ENCODE measurements around the gene SNTN. TPM values are rescaled to one million over a fixed set of nuclear protein-coding genes. Genes with fewer than 3 reads are reported as not detected.

The SNTN gene
- total RNA-seq, 1 donor from 2014 or later: not detected

DNA sequence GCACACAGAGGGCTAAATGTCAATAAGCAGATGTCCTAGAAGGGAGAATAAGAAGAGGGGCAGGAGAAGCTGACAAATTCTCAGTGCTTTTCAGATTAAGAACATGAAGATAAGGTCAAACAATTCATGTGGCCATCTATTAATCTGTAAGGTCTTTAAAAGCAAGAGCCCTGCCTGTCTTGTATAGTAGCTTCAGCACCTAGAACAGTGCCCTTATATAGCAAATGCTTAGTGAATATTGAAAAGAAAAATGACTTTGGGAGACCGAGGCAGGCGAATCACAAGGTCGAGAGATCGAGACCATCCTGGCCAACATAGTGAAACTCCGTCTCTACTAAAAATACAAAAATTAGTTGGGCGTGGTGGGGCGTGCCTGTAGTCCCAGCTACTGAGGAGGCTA is 18.1 kb downstream of the SNTN start:
- no peak overlapping the region for H3K4me3 ChIP-seq (ENCODE audit: low read depth, low read length)
- TF ChIP-seq, protein P1, sequence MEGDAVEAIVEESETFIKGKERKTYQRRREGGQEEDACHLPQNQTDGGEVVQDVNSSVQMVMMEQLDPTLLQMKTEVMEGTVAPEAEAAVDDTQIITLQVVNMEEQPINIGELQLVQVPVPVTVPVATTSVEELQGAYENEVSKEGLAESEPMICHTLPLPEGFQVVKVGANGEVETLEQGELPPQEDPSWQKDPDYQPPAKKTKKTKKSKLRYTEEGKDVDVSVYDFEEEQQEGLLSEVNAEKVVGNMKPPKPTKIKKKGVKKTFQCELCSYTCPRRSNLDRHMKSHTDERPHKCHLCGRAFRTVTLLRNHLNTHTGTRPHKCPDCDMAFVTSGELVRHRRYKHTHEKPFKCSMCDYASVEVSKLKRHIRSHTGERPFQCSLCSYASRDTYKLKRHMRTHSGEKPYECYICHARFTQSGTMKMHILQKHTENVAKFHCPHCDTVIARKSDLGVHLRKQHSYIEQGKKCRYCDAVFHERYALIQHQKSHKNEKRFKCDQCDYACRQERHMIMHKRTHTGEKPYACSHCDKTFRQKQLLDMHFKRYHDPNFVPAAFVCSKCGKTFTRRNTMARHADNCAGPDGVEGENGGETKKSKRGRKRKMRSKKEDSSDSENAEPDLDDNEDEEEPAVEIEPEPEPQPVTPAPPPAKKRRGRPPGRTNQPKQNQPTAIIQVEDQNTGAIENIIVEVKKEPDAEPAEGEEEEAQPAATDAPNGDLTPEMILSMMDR (conservative IDR thresholded peaks at IDR 0.05; ENCODE audit: low read depth, low read length): no peak
- DNase-seq (ENCODE audit: low read depth): no peak

DNA sequence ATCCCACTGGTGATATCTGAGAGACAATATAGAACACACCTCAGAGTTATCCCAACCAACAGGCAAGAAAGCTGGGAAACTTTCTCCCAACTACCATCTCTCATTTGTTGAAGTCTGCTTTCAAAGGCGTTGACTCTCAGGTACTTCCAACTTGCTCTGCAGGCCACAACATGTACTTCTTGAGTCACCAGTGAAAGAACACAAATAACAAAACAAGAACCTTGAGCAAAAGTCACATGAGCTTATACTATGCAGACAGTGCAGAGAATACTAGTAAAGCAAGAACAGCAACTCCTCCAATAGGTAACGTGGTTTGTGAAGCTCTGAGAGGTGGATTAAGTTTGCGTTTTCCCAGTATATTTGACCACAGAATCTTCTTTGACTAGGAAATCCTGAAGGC is 20.6 kb downstream of the SNTN start:
- DNase-seq (ENCODE audit: low read depth): no peak
- TF ChIP-seq, protein P1 (conservative IDR thresholded peaks at IDR 0.05; ENCODE audit: low read depth, low read length): no peak

DNA sequence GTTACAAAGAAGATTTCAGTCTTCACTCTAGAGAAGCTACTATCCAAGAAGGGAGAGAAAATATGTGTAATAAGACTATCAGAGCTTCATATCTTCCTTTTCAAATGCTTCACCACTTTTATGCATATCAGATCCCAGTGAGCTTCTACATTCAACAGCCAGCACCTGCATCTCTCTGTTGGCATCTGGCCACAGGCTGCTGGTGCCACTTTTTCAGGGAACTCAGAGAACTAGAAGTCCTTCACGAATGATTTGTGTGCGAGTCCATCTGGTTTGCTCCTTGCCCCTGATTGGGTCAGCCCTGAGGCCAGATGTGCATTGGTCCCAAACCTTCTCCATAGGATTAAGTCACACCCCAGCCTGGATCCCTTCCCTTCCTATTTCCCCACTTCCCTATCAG is 22.1 kb downstream of the SNTN start:
- no peak overlapping the region for H3K4me3 ChIP-seq (ENCODE audit: low read depth, low read length)
- no peak for DNase-seq (ENCODE audit: low read depth)
- TF ChIP-seq, protein P1 (conservative IDR thresholded peaks at IDR 0.05; ENCODE audit: low read depth, low read length): no peak

More for the DNA sequence above, 20.6 kb downstream of the SNTN start:
- H3K4me3 ChIP-seq (ENCODE audit: low read depth, low read length): no peak overlapping the region

DNA sequence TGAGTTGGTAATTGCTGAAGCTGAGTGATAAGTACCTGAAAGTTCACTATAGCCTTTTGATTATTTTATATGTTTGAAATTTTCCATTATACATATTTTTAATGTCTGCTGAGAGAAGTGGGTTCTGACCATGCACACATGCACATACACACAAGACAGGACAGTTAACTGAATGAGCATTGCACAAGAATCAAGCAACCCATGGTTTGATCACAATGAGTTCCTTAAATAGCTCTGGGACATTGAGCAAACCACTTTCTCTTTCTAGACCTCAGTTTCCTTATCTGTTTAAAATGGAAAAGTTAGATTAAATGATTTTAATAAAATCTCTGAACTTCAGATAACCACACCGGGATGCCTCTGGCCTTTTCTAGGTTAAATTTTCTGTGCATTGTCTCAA is 26.7 kb downstream of the SNTN start:
- TF ChIP-seq, protein P1 (conservative IDR thresholded peaks at IDR 0.05; ENCODE audit: low read depth, low read length): no peak
- DNase-seq (ENCODE audit: low read depth): no peak

DNA sequence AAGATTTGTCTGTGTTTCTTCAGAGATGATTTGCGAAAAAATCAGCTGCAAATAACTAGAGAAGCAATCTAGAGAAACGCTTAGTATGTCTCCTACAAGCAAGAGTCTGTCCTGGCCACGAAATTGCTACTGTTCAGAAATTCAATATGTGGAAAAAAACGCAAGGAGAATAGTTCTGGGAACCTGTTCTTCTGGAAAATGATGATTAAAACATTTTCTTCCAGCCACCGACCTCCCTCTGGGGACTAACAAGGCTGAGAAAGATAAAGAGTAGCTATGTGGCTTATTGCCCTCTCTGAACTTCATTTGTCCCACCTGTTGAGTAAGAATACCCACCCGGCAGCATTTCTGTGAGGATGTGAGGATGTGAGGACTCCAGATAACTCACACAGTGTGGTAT is 31.6 kb downstream of the SNTN start:
- TF ChIP-seq, protein P1 (conservative IDR thresholded peaks at IDR 0.05; ENCODE audit: low read depth, low read length): no peak

More for the DNA sequence above, 26.7 kb downstream of the SNTN start:
- H3K4me3 ChIP-seq (ENCODE audit: low read depth, low read length): no peak overlapping the region

DNA sequence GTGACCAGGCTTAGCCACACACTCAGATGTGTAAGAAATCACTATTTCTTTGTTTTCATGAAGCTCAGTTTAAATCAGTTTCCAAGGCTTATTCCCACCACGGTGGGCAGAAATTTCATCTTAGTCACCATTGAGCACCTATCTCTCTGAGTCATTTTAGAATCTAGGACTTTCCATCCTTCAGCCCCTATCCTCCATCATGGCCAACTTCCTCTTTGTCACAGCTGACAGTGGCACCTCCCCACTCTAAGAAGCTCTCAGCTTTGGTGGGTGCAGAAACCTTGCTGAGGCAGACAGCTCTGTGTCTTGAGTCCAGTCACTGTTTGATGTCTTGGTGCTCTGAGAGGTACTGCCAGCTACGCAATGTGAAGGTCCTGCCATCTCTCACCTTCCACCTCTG is 32.9 kb downstream of the SNTN start:
- TF ChIP-seq, protein P1 (conservative IDR thresholded peaks at IDR 0.05; ENCODE audit: low read depth, low read length): no peak

More for the DNA sequence above, 31.6 kb downstream of the SNTN start:
- DNase-seq (ENCODE audit: low read depth): no peak
- H3K4me3 ChIP-seq (ENCODE audit: low read depth, low read length): no peak overlapping the region

More for the DNA sequence above, 32.9 kb downstream of the SNTN start:
- no peak overlapping the region for H3K4me3 ChIP-seq (ENCODE audit: low read depth, low read length)
- no peak for DNase-seq (ENCODE audit: low read depth)

Measured in epithelial cell of proximal tubule (primary cell).